Measurements from ENCODE around the gene MTMR2. TPM values are rescaled to one million over a fixed set of nuclear protein-coding genes. Genes with fewer than 3 reads are reported as not detected.

The MTMR2 gene
- total RNA-seq: 20.8 TPM

GRCh38 chr11:95923728-95924413, at the start of gene MTMR2:
TSS of gene MTMR2 (minus strand) at chr11:95924107. CDS start at chr11:95923954, 153 bp downstream.
- peak; percentile 88 for ATAC-seq

GRCh38 chr11:95972060-95972459, 48.2 kb upstream of the MTMR2 start:
- ATAC-seq: no peak

GRCh38 chr11:95968585-95968984, 44.7 kb upstream of the MTMR2 start:
- no peak for ATAC-seq

GRCh38 chr11:95964281-95964680, 40.4 kb upstream of the MTMR2 start:
- ATAC-seq: no peak

GRCh38 chr11:95961758-95962157, 37.9 kb upstream of the MTMR2 start:
- no peak for ATAC-seq

- no peak for ATAC-seq
These were observed 27.0 kb upstream of the MTMR2 start for GRCh38 chr11:95950905-95951304.

GRCh38 chr11:95948637-95949036, 24.7 kb upstream of the MTMR2 start:
- ATAC-seq: no peak

- no peak for ATAC-seq
These were observed 20.7 kb upstream of the MTMR2 start for GRCh38 chr11:95944623-95945022.

GRCh38 chr11:95943546-95943945, 19.6 kb upstream of the MTMR2 start:
- no peak for ATAC-seq

- no peak for ATAC-seq
These were observed 15.2 kb upstream of the MTMR2 start for GRCh38 chr11:95939091-95939490.

GRCh38 chr11:95937358-95937757, 13.5 kb upstream of the MTMR2 start:
- no peak for ATAC-seq

GRCh38 chr11:95933594-95933993, 9.7 kb upstream of the MTMR2 start:
- no peak for ATAC-seq

GRCh38 chr11:95931916-95932315, 8.0 kb upstream of the MTMR2 start:
- no peak for ATAC-seq

- ATAC-seq: no peak
These were observed 7.0 kb upstream of the MTMR2 start for GRCh38 chr11:95930948-95931347.

GRCh38 chr11:95926726-95927125, 2.8 kb upstream of the MTMR2 start:
- no peak for ATAC-seq

GRCh38 chr11:95925011-95925410, 1.1 kb upstream of the MTMR2 start:
- ATAC-seq: peak; percentile 80

- ATAC-seq: no peak
These were observed 480 bp upstream of the MTMR2 start for GRCh38 chr11:95924414-95924760.

- ATAC-seq: no peak
These were observed 524 bp downstream of the MTMR2 start for GRCh38 chr11:95923439-95923727.

GRCh38 chr11:95922536-95923438, 1.1 kb downstream of the MTMR2 start:
- no peak for ATAC-seq

- ATAC-seq: no peak
These were observed 1.8 kb downstream of the MTMR2 start for GRCh38 chr11:95922099-95922498.

GRCh38 chr11:95920460-95921105, 3.3 kb downstream of the MTMR2 start:
- no peak for ATAC-seq

- no peak for ATAC-seq
These were observed 4.4 kb downstream of the MTMR2 start for GRCh38 chr11:95919514-95919913.

- ATAC-seq: no peak
These were observed 5.2 kb downstream of the MTMR2 start for GRCh38 chr11:95918720-95919119.

- no peak for ATAC-seq
These were observed 5.9 kb downstream of the MTMR2 start for GRCh38 chr11:95918056-95918455.
